Tibial nerve (tissue), 3 donors: ENCODE data around the gene NOD2.

Experiments used
- CTCF ChIP-seq, 5 experiments: fragments of 200-600 bp in 3 of 5; fragments of 450-650 bp in 2 of 5; sonication (generic) in 3 of 5; IDR thresholded peaks; one replicate each; pipeline ENCODE4 v1.5.1; 2016 to 2019; ENCODE audit warnings: antibody characterized with exemption in 5 of 5, mild to moderate bottlenecking in 3 of 5, moderate library complexity in 2 of 5
- POLR2A ChIP-seq, 2 donors: fragments of 450-650 bp; IDR thresholded peaks; one replicate each; pipeline ENCODE4 v1.6.1; 2017; ENCODE audit warnings: antibody characterized with exemption in 2 of 2, mild to moderate bottlenecking in 2 of 2, moderate library complexity in 2 of 2

- TF ChIP-seq POLR2A (IDR thresholded peaks at IDR 0.05) (no peak), CTCF (IDR thresholded peaks at IDR 0.05) (peak in 3 of 5 experiments; percentile 12 to 43 (median 29))
Observed at GRCh38 chr16:50671644-50672260, 21.7 kb upstream of the NOD2 start.
